Nephron progenitor cell (in vitro differentiated cells): Measurements from ENCODE around the gene GAD1.

Experiments
- DNase-seq: peaks from one replicate; pipeline ENCODE4 v3.0.0; 2021
- H3K27ac Mint-ChIP-seq: 2 replicates; pipeline ENCODE4 v1.8.0; 2021; ENCODE audit warnings: mild to moderate bottlenecking, moderate library complexity, mixed read lengths
- H3K27me3 Mint-ChIP-seq: 2 replicates; pipeline ENCODE4 v1.8.0; 2021; ENCODE audit warnings: mild to moderate bottlenecking, low read depth, mixed read lengths; ENCODE audit not compliant: poor library complexity
- H3K36me3 Mint-ChIP-seq: 2 replicates; pipeline ENCODE4 v1.8.0; 2021; ENCODE audit warnings: low read depth, mixed read lengths
- H3K4me1 Mint-ChIP-seq: 2 replicates; pipeline ENCODE4 v1.8.0; 2021; ENCODE audit warnings: mixed read lengths
- H3K4me3 Mint-ChIP-seq: 2 replicates; pipeline ENCODE4 v1.8.0; 2021; ENCODE audit warnings: mild to moderate bottlenecking, moderate library complexity, mixed read lengths
- H3K9me3 Mint-ChIP-seq: 2 replicates; pipeline ENCODE4 v1.8.0; 2021; ENCODE audit warnings: mild to moderate bottlenecking, moderate library complexity, mixed read lengths
- TF ChIP-seq, protein P1 (sequence below): fragments of 200-600 bp; sonication (generic); IDR thresholded peaks from 2 replicates; pipeline ENCODE4 v1.5.0; 2021; ENCODE audit warnings: antibody characterized with exemption

GAD1 gene

DNA sequence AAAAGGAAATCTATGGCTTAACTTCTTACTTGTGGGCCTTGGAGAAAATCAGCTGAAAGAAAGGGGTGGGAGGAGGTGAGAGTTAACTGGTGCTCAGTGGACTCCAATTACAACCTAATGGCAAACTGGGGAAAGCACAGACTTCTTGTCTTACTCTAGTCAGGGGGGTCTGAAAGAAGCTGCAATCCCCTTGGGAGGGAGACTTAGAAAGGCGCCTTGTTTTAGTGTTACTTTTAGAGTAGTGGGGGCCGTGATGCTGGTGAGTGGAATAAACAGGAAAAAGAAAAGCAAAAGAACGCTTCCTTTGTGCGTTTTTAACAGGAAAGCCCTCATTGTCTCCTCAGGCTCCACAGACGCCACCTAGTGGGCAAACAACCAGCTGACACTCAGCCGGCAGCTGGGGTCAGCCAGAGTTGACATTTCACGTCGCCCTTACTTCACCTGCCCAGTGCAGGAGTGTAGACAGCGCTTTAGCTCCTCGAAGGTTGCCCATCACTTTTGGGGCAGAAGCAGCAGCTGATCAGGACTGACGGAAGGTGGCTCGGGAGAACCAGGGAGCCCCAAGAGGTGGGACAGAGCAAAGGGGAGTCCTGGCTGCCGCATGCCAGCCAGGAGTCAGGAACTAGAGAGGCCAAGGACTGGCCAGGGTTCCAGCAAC, 56.5 kb downstream of the GAD1 start:
- Mint-ChIP-seq H3K4me3 (peak overlapping the region; percentile 58), H3K4me1 (peaks cover 20% of the 10 kb centered on the region), H3K27ac (peak overlapping the region; percentile 83), H3K36me3 (no peaks in the 10 kb centered on the region), H3K9me3 (peaks cover 4% of the 10 kb centered on the region), H3K27me3 (peaks cover 3% of the 10 kb centered on the region)
- DNase-seq: peak; percentile 85
- TF ChIP-seq, protein P1, sequence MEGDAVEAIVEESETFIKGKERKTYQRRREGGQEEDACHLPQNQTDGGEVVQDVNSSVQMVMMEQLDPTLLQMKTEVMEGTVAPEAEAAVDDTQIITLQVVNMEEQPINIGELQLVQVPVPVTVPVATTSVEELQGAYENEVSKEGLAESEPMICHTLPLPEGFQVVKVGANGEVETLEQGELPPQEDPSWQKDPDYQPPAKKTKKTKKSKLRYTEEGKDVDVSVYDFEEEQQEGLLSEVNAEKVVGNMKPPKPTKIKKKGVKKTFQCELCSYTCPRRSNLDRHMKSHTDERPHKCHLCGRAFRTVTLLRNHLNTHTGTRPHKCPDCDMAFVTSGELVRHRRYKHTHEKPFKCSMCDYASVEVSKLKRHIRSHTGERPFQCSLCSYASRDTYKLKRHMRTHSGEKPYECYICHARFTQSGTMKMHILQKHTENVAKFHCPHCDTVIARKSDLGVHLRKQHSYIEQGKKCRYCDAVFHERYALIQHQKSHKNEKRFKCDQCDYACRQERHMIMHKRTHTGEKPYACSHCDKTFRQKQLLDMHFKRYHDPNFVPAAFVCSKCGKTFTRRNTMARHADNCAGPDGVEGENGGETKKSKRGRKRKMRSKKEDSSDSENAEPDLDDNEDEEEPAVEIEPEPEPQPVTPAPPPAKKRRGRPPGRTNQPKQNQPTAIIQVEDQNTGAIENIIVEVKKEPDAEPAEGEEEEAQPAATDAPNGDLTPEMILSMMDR: peak; percentile 82

DNA sequence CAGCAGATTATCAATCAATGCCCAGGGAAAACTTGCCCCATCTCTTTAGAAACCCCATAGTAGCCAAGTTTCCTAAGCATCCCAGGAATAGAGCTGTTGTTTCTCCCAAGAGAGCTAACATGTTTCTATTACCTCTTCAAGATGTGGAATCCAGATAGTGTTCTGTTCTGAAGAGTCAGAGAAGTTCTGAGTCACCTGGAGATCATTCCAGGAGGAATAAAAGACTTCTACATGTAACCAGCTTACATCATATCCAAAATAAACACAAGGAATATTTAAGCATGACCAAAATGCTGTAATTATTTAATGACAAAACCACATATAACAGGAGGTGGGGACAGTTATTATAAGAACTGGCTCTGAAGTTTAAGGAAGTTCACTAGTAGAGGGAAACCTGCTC, 61.4 kb downstream of the GAD1 start:
- no peaks in the 10 kb centered on the region for H3K36me3 Mint-ChIP-seq
- H3K4me1 Mint-ChIP-seq: peaks cover 24% of the 10 kb centered on the region
- H3K4me3 Mint-ChIP-seq: no peak overlapping the region
- no peaks in the 10 kb centered on the region for H3K9me3 Mint-ChIP-seq
- H3K27me3 Mint-ChIP-seq: peaks cover 15% of the 10 kb centered on the region
- TF ChIP-seq, protein P1: no peak
- DNase-seq: no peak
- H3K27ac Mint-ChIP-seq: no peak overlapping the region

DNA sequence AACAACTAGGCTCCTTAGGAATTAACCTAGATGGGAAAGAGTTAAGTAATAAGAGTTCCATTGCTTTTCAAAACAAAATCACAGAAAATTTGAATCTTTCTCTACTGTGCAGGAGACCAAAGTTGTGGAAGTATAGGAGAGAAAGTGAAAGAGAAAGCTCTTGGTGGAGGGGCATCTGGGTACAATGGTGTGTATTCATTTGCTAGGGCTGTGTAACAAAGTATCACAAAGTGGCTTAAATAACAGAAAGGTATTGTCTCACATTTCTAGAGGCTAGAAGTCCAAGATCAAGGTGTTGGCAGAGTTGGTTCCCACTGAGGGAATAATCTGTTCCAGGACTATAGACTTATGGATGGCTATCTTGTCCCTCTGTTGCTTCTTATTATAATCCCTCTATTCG, 61.8 kb downstream of the GAD1 start:
- no peaks in the 10 kb centered on the region for H3K36me3 Mint-ChIP-seq
- TF ChIP-seq, protein P1: no peak
- no peaks in the 10 kb centered on the region for H3K9me3 Mint-ChIP-seq
- no peak overlapping the region for H3K4me3 Mint-ChIP-seq
- H3K27ac Mint-ChIP-seq: no peak overlapping the region
- peaks cover 19% of the 10 kb centered on the region for H3K4me1 Mint-ChIP-seq
- DNase-seq: no peak
- peaks cover 15% of the 10 kb centered on the region for H3K27me3 Mint-ChIP-seq

DNA sequence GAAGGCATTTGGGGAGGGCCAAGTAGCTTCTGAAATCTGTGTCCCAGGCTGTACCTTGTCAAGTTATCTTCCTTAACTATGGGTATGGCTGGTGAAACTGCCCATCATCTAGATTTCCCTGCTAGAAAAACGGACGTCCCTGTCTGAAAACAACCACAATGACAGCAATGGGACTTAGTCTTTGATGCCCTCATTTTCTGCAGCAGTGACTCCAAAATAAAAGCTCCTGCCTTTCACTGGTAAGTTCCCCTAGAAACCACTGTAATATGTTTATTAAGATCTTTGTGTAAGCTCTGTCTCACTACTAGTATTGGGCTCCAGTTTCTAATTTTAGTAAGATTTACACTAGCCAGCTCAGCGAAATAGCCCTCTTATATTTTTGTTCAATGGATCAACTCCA, 65.2 kb downstream of the GAD1 start:
- H3K4me1 Mint-ChIP-seq: peaks cover 10% of the 10 kb centered on the region
- TF ChIP-seq, protein P1: no peak
- H3K27me3 Mint-ChIP-seq: peaks cover 15% of the 10 kb centered on the region
- no peak overlapping the region for H3K4me3 Mint-ChIP-seq
- DNase-seq: no peak
- H3K36me3 Mint-ChIP-seq: no peaks in the 10 kb centered on the region
- H3K9me3 Mint-ChIP-seq: no peaks in the 10 kb centered on the region
- H3K27ac Mint-ChIP-seq: no peak overlapping the region

DNA sequence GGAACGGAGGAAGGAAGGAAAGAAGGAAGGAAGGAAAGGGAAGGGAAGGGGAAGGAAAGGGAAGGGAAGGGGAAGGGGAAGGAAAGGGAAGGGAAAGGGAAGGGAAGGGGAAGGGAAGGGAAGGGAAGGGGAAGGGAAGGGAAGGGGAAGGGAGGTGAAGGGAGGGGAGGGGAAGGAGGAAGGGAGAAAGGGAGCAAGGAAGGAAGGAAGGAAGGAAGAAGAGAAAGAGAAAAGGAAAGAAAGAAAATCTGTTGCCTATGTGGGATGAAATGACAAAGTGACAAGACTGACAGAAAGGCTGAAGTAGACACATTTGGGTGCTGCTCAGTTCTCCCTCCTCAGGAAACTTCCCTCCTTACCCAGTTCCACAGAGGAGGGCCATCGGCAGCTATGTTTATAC, 66.1 kb downstream of the GAD1 start:
- DNase-seq: no peak
- Mint-ChIP-seq H3K27ac (peak overlapping the region; percentile 38), H3K4me1 (peaks cover 10% of the 10 kb centered on the region), H3K36me3 (no peaks in the 10 kb centered on the region), H3K27me3 (peaks cover 15% of the 10 kb centered on the region), H3K9me3 (no peaks in the 10 kb centered on the region), H3K4me3 (no peak overlapping the region)
- TF ChIP-seq, protein P1: no peak

DNA sequence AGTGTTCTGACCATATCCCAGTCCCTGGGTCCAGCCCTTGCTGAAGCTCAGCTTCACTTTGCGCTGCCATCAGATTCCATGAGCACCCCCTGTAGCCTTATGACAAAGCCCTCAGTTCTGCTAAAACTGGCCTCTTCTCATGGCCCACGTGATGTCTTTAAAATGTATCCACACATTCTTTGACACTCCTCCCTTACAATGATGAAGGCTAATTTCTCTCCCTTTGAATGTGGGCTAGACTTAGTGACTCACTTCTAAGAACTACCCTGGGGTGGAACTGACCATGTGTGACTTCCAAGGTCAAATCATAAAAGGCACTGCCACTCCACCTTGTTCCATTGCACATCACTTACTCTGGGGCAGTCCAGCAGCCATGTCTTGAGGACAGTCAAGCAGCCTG, 67.0 kb downstream of the GAD1 start:
- H3K4me1 Mint-ChIP-seq: peaks cover 10% of the 10 kb centered on the region
- peaks cover 14% of the 10 kb centered on the region for H3K27me3 Mint-ChIP-seq
- DNase-seq: no peak
- no peak overlapping the region for H3K4me3 Mint-ChIP-seq
- no peak overlapping the region for H3K27ac Mint-ChIP-seq
- no peaks in the 10 kb centered on the region for H3K36me3 Mint-ChIP-seq
- no peaks in the 10 kb centered on the region for H3K9me3 Mint-ChIP-seq
- TF ChIP-seq, protein P1: no peak
